ENCODE data around the gene PYY. TPM values are rescaled to one million over a fixed set of nuclear protein-coding genes. Genes with fewer than 3 reads are reported as not detected.
A peak's percentile ranks its signal among the peaks of the same experiment; 100 is the strongest.

Gene PYY
- total RNA-seq, 1 donor from 2014 or later = not detected

- Mint-ChIP-seq H3K27me3 (ENCODE audit: low read depth) (peaks cover 80% of the 10 kb centered on the region), H3K4me1 (no peaks in the 10 kb centered on the region), H3K4me3 (peak overlapping the region; percentile 77), H3K27ac (ENCODE audit: unreplicated experiment) (no peak overlapping the region), H3K36me3 (ENCODE audit: low read depth) (no peaks in the 10 kb centered on the region), H3K9me3 (no peaks in the 10 kb centered on the region)
- no peak for DNase-seq (ENCODE audit: low read depth, low spot score)
- no peak for TF ChIP-seq CTCF (conservative IDR thresholded peaks at IDR 0.05)
Measured at GRCh38 chr17:43983196-43983514, 29.4 kb upstream of the PYY start.

- Mint-ChIP-seq H3K27me3 (ENCODE audit: low read depth) (peaks cover 79% of the 10 kb centered on the region), H3K9me3 (no peaks in the 10 kb centered on the region), H3K4me1 (no peaks in the 10 kb centered on the region), H3K27ac (ENCODE audit: unreplicated experiment) (no peak overlapping the region), H3K4me3 (no peak overlapping the region), H3K36me3 (ENCODE audit: low read depth) (no peaks in the 10 kb centered on the region)
- no peak for TF ChIP-seq CTCF (conservative IDR thresholded peaks at IDR 0.05)
- DNase-seq (ENCODE audit: low read depth, low spot score) = no peak
Measured at GRCh38 chr17:43982171-43982570, 28.4 kb upstream of the PYY start.

- peaks cover 67% of the 10 kb centered on the region for H3K27me3 Mint-ChIP-seq (ENCODE audit: low read depth)
- no peak overlapping the region for H3K27ac Mint-ChIP-seq (ENCODE audit: unreplicated experiment)
- no peaks in the 10 kb centered on the region for H3K9me3 Mint-ChIP-seq
- H3K4me1 Mint-ChIP-seq = peaks cover 4% of the 10 kb centered on the region
- TF ChIP-seq CTCF (conservative IDR thresholded peaks at IDR 0.05) = no peak
- DNase-seq (ENCODE audit: low read depth, low spot score) = no peak
- H3K4me3 Mint-ChIP-seq = no peak overlapping the region
- H3K36me3 Mint-ChIP-seq (ENCODE audit: low read depth) = no peaks in the 10 kb centered on the region
Measured at GRCh38 chr17:43979671-43980070, 25.9 kb upstream of the PYY start.

- Mint-ChIP-seq H3K27me3 (ENCODE audit: low read depth) (peaks cover 67% of the 10 kb centered on the region), H3K9me3 (no peaks in the 10 kb centered on the region), H3K27ac (ENCODE audit: unreplicated experiment) (no peak overlapping the region), H3K36me3 (ENCODE audit: low read depth) (no peaks in the 10 kb centered on the region), H3K4me1 (peaks cover 10% of the 10 kb centered on the region), H3K4me3 (no peak overlapping the region)
- DNase-seq (ENCODE audit: low read depth, low spot score) = no peak
- no peak for TF ChIP-seq CTCF (conservative IDR thresholded peaks at IDR 0.05)
Measured at GRCh38 chr17:43979011-43979410, 25.3 kb upstream of the PYY start.

GRCh38 chr17:43978078-43978477, 24.3 kb upstream of the PYY start:
- H3K27me3 Mint-ChIP-seq (ENCODE audit: low read depth) = peaks cover 64% of the 10 kb centered on the region

More at GRCh38 chr17:43978078-43978477, 24.3 kb upstream of the PYY start:
- no peak overlapping the region for H3K4me3 Mint-ChIP-seq
- H3K36me3 Mint-ChIP-seq (ENCODE audit: low read depth) = no peaks in the 10 kb centered on the region
- peaks cover 10% of the 10 kb centered on the region for H3K4me1 Mint-ChIP-seq
- DNase-seq (ENCODE audit: low read depth, low spot score) = no peak
- no peak for TF ChIP-seq CTCF (conservative IDR thresholded peaks at IDR 0.05)
- H3K27ac Mint-ChIP-seq (ENCODE audit: unreplicated experiment) = no peak overlapping the region
- H3K9me3 Mint-ChIP-seq = no peaks in the 10 kb centered on the region

Data from neural crest cell (in vitro differentiated cells).